ENCODE results near the gene LCN15.
"Not testable (repeated sequence)": the region's sequence is repeated elsewhere in the genome, so short reads cannot be mapped to it uniquely, and the experiment has no call there.

LCN15 gene

GRCh38 chr9:136755302-136756133, 8.8 kb downstream of the LCN15 start:
- not testable (repeated sequence) for DNase-seq (ENCODE audit: low read depth)

- no peak for DNase-seq (ENCODE audit: low read depth)
Measured at GRCh38 chr9:136754626-136755301, 9.6 kb downstream of the LCN15 start.

- no peak for DNase-seq (ENCODE audit: low read depth)
Measured at GRCh38 chr9:136754059-136754572, 10.2 kb downstream of the LCN15 start.

- no peak for DNase-seq (ENCODE audit: low read depth)
Measured at GRCh38 chr9:136753371-136754058, 10.8 kb downstream of the LCN15 start.

- no peak for DNase-seq (ENCODE audit: low read depth)
Measured at GRCh38 chr9:136751814-136752213, 12.5 kb downstream of the LCN15 start.

- DNase-seq (ENCODE audit: low read depth): no peak
Measured at GRCh38 chr9:136751244-136751643, 13.1 kb downstream of the LCN15 start.

- DNase-seq (ENCODE audit: low read depth): peak; percentile 63
Measured at GRCh38 chr9:136750526-136750925, 13.8 kb downstream of the LCN15 start.

- no peak for DNase-seq (ENCODE audit: low read depth)
Measured at GRCh38 chr9:136748666-136749611, 15.4 kb downstream of the LCN15 start.

GRCh38 chr9:136748201-136748600, 16.1 kb downstream of the LCN15 start, which contains the start of gene LCN6:
TSS of gene LCN6 (minus strand) at chr9:136748525. CDS start at chr9:136748483, 42 bp downstream.
- no peak for DNase-seq (ENCODE audit: low read depth)

GRCh38 chr9:136747161-136748060, 16.9 kb downstream of the LCN15 start:
- no peak for DNase-seq (ENCODE audit: low read depth)

- DNase-seq (ENCODE audit: low read depth): no peak
Measured at GRCh38 chr9:136746621-136747020, 17.7 kb downstream of the LCN15 start.

GRCh38 chr9:136746155-136746490, 18.2 kb downstream of the LCN15 start:
- no peak for DNase-seq (ENCODE audit: low read depth)

- DNase-seq (ENCODE audit: low read depth): no peak
Measured at GRCh38 chr9:136745389-136746154, 18.7 kb downstream of the LCN15 start.

GRCh38 chr9:136744773-136745172, 19.5 kb downstream of the LCN15 start:
- DNase-seq (ENCODE audit: low read depth): no peak

GRCh38 chr9:136743639-136744211, 20.6 kb downstream of the LCN15 start:
- DNase-seq (ENCODE audit: low read depth): no peak

- no peak for DNase-seq (ENCODE audit: low read depth)
Measured at GRCh38 chr9:136742591-136743391, 21.5 kb downstream of the LCN15 start, which contains the start of gene LCN10. TSS of gene LCN10 (minus strand) at chr9:136742940. CDS start at chr9:136742903, 37 bp downstream.

- DNase-seq (ENCODE audit: low read depth): no peak
Measured at GRCh38 chr9:136741883-136742571, 22.3 kb downstream of the LCN15 start.
